HG03060 (cell line): Measurements from ENCODE around the gene GNG7.
"Not testable (repeated sequence)": the region's sequence is repeated elsewhere in the genome, so short reads cannot be mapped to it uniquely, and the experiment has no call there.

ENCODE experiments used
- ATAC-seq: cut with Tn5 transposase; IDR thresholded peaks from one replicate; pipeline ENCODE4 v1.9.1; 2021; ENCODE audit warnings: low read depth, moderate number of reproducible peaks; ENCODE audit not compliant: unreplicated experiment

The GNG7 gene

GRCh38 chr19:2679439-2679838, 23.1 kb downstream of the GNG7 start:
- no peak for ATAC-seq

- ATAC-seq: not testable (repeated sequence)
Observed at GRCh38 chr19:2678948-2679347, 23.5 kb downstream of the GNG7 start.

DNA sequence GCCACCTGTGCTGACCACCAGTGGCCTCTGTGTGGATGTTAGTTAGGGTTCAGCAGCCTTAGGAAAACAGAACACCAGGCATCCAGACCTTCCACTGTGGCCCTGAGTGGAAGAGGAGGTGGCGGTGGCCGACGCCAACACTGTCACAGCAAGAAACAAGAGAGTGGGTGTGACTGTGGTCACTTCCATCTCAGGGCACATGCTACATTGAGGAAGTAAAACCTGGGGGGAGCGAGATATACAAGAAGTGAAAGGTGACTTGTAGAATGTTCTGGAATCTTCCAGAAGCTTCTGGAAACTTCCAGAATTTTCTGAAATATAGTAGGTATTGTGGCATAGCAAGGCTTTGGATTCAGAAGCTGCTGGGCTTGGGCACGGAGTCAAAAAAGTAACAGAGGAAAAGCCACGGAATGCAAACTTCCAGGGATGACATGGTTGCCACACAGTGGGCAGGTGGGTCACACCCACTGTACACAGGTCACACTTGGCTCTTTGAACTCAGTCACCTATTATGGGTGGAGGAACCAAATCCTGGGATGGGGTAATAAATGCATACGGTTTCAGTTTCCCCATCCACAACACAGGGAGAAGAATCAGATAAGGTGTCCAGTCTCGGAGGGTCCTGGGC, 24.3 kb downstream of the GNG7 start:
- no peak for ATAC-seq

DNA sequence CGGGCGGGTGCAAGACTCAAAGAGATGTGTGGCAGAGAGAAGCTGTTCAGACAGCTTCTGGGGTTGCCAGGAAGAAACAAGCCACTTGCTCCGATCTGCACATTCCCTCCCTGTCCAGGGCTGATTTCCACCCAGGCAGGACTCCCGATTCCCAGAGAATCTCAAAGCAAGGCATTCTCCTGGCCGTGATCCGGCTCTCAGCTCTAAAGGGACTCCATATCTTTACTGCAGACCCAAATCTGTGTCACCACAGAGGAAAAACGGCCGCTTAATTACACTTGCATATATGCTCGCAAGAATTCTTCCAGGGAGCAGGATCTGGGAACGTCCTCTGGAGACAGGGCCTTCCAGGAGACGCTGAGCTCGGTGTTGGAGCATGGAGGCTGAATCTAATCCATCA, 25.7 kb downstream of the GNG7 start:
- no peak for ATAC-seq

- no peak for ATAC-seq
Observed at GRCh38 chr19:2675892-2676291, 26.6 kb downstream of the GNG7 start.

- no peak for ATAC-seq
Observed at GRCh38 chr19:2670217-2670616, 32.3 kb downstream of the GNG7 start.

- ATAC-seq: no peak
Observed at GRCh38 chr19:2668175-2668763, 34.2 kb downstream of the GNG7 start.

DNA sequence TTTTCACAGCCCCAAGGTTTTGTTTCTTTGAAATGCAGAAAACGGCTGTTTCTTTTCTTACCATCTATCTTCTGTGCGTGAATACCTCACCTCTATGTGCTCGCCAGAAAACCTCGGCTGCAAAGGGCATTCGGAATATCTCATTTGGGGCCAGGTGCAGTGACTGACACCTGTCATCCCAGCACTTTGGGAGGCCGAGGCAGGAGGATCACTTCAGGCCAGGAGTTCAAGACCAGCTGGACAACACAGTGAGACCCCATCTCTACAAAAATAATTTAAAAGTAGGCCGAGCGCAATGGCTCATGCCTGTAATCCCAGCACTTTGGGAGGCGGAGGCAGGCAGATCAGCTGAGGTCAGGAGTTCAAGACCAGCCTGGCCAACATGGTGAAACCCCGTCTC, 35.1 kb downstream of the GNG7 start:
- ATAC-seq: not testable (repeated sequence)

GRCh38 chr19:2666344-2666994, 36.0 kb downstream of the GNG7 start:
- ATAC-seq: no peak

DNA sequence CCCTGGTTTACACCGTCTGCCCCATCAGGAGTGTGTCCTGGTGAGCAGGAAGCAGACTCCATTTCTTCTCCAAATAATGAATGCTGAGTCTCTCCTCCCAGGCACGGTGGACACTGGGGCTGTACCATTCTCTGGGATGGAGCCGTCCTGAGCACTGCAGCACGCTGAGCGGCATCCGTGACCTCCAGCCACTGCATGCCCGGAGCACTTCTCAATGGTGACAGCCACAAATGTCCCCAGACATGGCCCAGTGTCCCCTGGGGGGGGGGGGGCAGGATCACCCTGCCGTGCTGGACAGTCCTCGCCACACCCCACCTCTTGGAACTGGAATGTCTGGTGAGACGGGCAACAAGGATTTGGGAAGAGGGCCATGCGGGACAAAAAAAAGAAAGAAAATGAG, 37.4 kb downstream of the GNG7 start:
- ATAC-seq: no peak

GRCh38 chr19:2663920-2664571, 38.4 kb downstream of the GNG7 start:
- ATAC-seq: peak; percentile 81

DNA sequence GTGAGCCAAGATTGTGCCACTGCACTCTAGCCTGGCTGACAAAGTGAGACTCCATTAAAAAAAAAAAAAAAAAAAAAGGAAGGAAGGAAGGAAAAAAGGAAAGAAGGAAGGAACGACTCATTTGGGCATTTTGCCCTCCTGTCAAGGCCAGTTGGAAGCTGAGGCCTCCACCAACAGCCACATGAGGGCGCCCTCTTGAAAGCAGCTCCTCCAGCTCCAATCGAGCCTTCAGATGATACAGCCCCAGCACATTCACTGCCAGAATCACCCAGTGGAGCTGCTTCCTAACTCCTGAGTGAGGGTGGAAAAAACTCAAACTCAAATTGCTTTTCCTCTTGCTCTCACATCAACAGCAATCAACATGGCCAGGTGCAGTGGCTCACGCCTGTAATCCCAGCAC, 40.9 kb downstream of the GNG7 start:
- ATAC-seq: no peak

GRCh38 chr19:2659856-2660432, 42.5 kb downstream of the GNG7 start:
- ATAC-seq: no peak

GRCh38 chr19:2656533-2656932, 46.0 kb downstream of the GNG7 start:
- ATAC-seq: no peak

DNA sequence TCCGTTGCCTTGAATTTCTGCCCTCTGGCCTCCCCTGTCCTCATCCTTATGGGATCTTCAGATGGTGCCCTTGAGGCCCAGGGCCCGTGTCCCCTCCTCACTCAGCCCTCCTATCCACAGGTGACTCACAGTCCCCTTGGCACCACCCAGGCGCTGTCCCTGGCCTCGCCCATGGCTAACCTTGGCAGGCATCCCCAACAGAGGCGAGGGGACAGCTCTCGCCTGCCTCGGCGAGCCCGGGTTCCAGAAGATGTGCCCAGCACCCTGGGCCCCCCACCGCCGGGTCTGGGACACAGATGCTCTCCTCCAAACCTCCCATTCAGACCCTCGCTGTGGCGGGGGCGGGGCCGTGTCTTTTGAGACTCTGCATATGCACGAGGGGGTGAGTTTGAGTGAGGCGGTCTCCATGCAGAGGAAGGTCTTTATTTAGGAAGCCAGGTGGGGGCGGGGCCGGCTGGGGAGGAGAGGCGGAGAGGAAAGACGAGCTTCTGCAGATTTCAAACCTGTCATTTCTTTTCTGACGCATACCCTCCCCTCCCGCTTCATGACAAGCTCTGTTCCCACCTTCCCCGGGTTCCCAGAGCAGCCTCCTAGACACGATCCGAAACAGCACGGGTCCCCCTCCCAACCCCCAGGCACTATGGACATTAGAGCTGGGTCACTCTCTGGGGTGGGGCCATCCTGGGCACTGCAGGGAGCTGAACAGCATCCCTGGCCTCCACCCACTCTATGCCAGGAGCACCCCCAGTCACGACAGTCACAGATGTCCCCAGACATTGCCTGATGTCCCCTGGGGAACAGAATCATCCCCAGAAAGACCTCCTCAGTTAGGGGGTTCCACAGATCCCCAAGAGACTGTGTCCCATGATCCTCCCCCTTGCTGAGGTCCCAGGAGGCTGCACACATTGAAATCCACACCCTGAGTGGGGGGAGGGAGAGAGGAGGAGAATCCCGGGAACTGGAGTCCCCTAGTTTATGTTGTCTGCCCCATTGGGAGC, 48.5 kb downstream of the GNG7 start:
- ATAC-seq: no peak

DNA sequence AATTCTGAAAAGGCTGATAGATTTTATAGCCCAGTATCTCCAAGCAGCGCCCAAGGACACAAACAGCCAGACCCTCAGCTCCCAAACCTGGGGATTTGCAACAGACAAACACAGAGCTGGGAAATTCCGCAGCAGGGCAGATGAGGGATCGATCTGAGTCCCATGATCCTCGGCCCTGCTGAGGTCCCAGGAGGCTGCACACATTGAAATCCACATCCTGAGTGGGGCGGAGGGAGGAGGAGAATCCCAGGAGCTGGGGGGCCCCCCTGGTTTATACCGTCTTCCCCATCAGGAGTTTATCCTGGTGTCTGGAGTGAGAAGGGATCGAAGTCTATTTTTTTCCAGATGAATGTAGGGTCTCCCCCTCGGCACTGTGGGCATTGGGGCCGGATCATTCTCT, 49.3 kb downstream of the GNG7 start:
- no peak for ATAC-seq

DNA sequence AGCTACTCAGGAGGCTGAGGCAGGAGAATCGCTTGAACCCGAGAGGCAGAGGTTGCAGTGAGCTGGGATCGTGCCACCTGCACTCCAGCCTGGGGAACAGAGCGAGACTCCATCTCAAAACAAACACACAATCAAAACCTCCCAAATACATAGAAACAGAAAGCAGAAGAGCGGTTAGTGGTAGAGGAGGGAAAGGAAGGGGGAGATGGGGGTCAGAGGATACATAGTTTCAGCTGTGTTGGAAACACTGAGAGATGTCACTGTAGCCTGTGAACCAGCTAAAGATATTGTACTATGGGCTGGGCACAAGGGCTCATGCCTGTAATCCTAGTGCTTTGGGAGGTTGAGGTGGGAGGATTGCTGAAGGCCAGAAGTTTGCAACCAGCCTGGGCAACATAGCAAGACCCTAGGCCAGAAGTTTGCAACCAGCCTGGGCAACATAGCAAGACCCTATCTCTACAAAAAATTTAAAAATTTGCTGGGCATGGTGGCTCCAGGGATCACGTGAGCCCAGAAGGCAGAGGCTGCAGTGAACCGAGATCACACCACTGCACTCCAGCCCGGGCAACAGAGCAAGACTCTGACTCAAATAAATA, 49.9 kb downstream of the GNG7 start:
- no peak for ATAC-seq

DNA sequence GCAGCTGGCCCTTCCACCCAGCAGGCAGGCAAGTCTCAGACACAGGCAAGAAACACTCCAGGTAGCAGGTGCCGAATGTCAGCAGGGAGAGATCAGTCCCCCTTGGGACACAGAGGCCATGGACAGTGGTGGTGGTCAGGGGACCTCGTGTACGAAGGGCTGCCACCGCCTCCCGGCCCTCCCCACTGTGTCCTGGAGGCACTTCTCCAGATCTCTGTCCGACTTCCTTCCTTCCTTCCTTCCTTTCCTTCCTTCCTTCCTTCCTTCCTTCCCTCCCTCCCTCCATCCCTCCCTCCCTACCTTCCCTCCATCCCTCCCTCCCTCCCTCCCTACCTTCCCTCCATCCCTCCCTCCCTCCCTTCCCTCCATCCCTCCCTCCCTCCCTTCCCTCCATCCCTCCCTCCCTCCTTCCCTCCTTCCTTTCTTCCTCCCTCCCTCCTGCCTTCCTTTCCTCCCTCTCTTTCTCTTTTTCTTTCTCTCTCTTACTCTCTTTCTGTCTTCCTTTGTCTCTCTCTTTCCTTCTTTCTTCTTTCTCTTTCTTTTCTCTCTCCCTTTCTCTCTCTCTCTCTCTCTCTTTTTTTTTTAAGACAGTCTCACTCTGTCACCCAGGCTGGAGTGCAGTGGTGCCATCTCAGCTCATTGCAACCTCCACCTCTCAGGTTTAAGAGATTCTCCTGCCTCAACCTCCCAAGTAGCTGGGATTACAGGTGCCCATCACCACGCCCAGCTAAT, 51.3 kb downstream of the GNG7 start:
- not testable (repeated sequence) for ATAC-seq

DNA sequence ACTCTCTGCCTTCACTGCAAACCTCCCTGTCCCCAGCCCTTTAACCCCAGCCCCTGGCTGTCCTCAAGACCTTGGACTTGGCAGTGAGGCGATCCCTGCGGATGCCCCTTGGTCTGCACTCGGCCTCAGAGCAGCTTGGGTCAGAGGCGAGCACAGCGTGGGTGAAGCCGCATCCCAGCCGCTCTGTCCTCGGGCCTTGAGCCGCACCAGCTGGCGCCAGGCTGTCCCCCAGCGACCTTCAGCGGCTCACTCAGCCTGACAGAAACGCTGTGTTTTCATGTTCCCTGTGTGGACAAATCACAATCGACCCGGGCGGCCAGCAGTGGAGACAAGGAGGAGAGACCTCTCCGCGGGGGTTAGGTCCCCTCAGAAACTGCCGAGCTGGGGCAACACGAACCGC, 52.0 kb downstream of the GNG7 start:
- no peak for ATAC-seq
